GM12878 (cell line): ENCODE results near the gene SUSD2. TPM values are rescaled to one million over a fixed set of nuclear protein-coding genes. Genes with fewer than 3 reads are reported as not detected.
"Not testable (repeated sequence)": the region's sequence is repeated elsewhere in the genome, so short reads cannot be mapped to it uniquely, and the experiment has no call there.

ENCODE experiments used
- ATAC-seq: fragments of 200-7000 bp; cut with Tn5 transposase; 3 replicates; pipeline ENCODE4 v1.9.1; 2020; ENCODE audit warnings: mild to moderate bottlenecking, moderate library complexity
- BruUV-seq: library from RNA; stranded (reverse); fragments of 400-500 nt; replicated peaks from 2 replicates; lab custom pipeline; 2021; lab: Mats Ljungman, UMichigan
- CTCF ChIA-PET: fragments of 300-600 bp; sonication (Branson Sonifier 250); formaldehyde crosslinking; extraction: SDS; loops from one replicate; lab custom pipeline; 2021; ENCODE audit warnings: inconsistent platforms; lab: Yijun Ruan, JAX
- POLR2A ChIA-PET: fragments of 350-600 bp; formaldehyde crosslinking; extraction: SDS; loops from one replicate; lab custom pipeline; 2021; ENCODE audit warnings: inconsistent platforms; lab: Charles Lee
- RAD21 ChIA-PET: fragments of 300-600 bp; sonication (Branson Sonifier 250); formaldehyde crosslinking; loops from one replicate; lab custom pipeline; 2023; ENCODE audit warnings: antibody characterized with exemption; ENCODE audit not compliant: unreplicated experiment; lab: Charles Lee
- SMC1A ChIA-PET: fragments of 300-600 bp; sonication (Branson Sonifier 250); formaldehyde crosslinking; loops from one replicate; lab custom pipeline; 2023; ENCODE audit not compliant: unreplicated experiment, uncharacterized antibody; lab: Charles Lee
- DNase-seq: peaks from one replicate; pipeline ENCODE4 v3.0.0-alpha.2; 2011; ENCODE audit warnings: low read depth, low spot score
- FAIRE-seq: peaks from 3 replicates; lab custom pipeline; 2011; peaks lifted over from hg19 to GRCh38; lab: Jason Lieb, UNC
- H2AFZ ChIP-seq: 2 replicates; pipeline ENCODE4 v1.6.0; 2011; ENCODE audit warnings: low read depth, low read length, control low read depth; ENCODE audit not compliant: control insufficient read depth
- H3K27ac ChIP-seq: 2 replicates; pipeline ENCODE4 v1.5.1; 2011; ENCODE audit warnings: control low read depth; ENCODE audit not compliant: control insufficient read depth, insufficient read depth
- H3K27me3 ChIP-seq, 2 experiments: replicated peaks in 1 of 2; 2 replicates each; pipeline versions ENCODE4 v1.6.0 to v1.6.1; 2011; ENCODE audit warnings: low read length in 1 of 2; ENCODE audit not compliant: control insufficient read depth in 2 of 2, insufficient read depth in 2 of 2
- H3K36me3 ChIP-seq, 2 experiments: 2 replicates each; pipeline ENCODE4 v1.5.1; 2011; ENCODE audit warnings: low read length in 1 of 2; ENCODE audit not compliant: control insufficient read depth in 2 of 2, insufficient read depth in 2 of 2
- H3K4me1 ChIP-seq: 2 replicates; pipeline ENCODE4 v1.6.1; 2011; ENCODE audit warnings: mild to moderate bottlenecking, low read length, moderate library complexity, mixed read lengths; ENCODE audit not compliant: control insufficient read depth, insufficient read depth
- H3K4me2 ChIP-seq: 2 replicates; pipeline ENCODE4 v1.6.0; 2011; ENCODE audit warnings: control low read depth; ENCODE audit not compliant: control insufficient read depth, insufficient read depth
- H3K4me3 ChIP-seq: fragments of 200-600 bp; sonication (generic); 2 replicates; pipeline ENCODE4 v1.5.1; 2016
- H3K79me2 ChIP-seq: 2 replicates; pipeline ENCODE4 v1.6.0; 2011; ENCODE audit warnings: low read length; ENCODE audit not compliant: control insufficient read depth, insufficient read depth
- H3K9ac ChIP-seq: 2 replicates; pipeline ENCODE4 v1.8.0; 2011; ENCODE audit warnings: low read length, control low read depth, mixed read lengths; ENCODE audit not compliant: control insufficient read depth, insufficient read depth
- H3K9me3 ChIP-seq: replicated peaks from 3 replicates; pipeline ENCODE4 v1.5.1; 2011; ENCODE audit warnings: mild to moderate bottlenecking, low read length; ENCODE audit not compliant: control insufficient read depth, insufficient read depth
- H4K20me1 ChIP-seq: 2 replicates; pipeline ENCODE4 v1.6.0; 2011; ENCODE audit not compliant: control insufficient read depth, insufficient read depth
- E4F1 ChIP-seq: fragments of 450-650 bp; IDR thresholded peaks from 2 replicates; pipeline ENCODE4 v1.6.1; 2018; ENCODE audit warnings: borderline replicate concordance, mild to moderate bottlenecking; ENCODE audit not compliant: partially characterized antibody
- WGBS: methylation state at CpG from one replicate; pipeline ENCODE4 v1.1.6; 2016; ENCODE audit warnings: low lambda C conversion rate; ENCODE audit not compliant: insufficient replicate concordance, insufficient coverage; ENCODE audit errors: missing lambda C conversion rate; 5-methylcytosine and 5-hydroxymethylcytosine counted together
- in situ Hi-C: fragments of 300-500 bp; cut with MboI; formaldehyde crosslinking; loops from 9 replicates; pipeline ENCODE4 v1.14.3; 2018; ENCODE audit warnings: mixed read lengths
- intact Hi-C: fragments of 100-400 bp; cut with micrococcal nuclease; formaldehyde crosslinking; loops from one replicate; pipeline ENCODE4 v1.14.2; 2022; ENCODE audit not compliant: unreplicated experiment
- polyA plus RNA-seq, 11 experiments: library from polyadenylated mRNA; depleted of rRNA in 4 of 11; unstranded in 6 of 11; stranded (reverse) in 5 of 11; fragments of >200 nt; fragmentation: Nextera tagmentation in 4 of 11; fragmentation: Illumina TruSeq in 1 of 11; extraction: Ambion mirVana in 4 of 11; extraction: Trizol in 1 of 11; gene quantifications; 1 replicate in 1 of 11; 2 replicates in 10 of 11; pipeline versions ENCODE4 v1.2.1 to v1.2.3, GENCODE V29; 2011 to 2016; ENCODE audit warnings: inconsistent platforms in 2 of 11, missing spikeins in 2 of 11, low read depth in 1 of 11
- total RNA-seq, 4 experiments: library from RNA; depleted of rRNA in 3 of 4; stranded (reverse); fragments of >200 nt in 3 of 4; fragmentation: Illumina TruSeq in 1 of 4; extraction: Trizol in 1 of 4; gene quantifications; 2 replicates each; pipeline versions ENCODE4 v1.2.1 to v1.2.3, GENCODE V29; 2013 to 2021

SUSD2 gene
- total and polyA plus RNA-seq, 10 of the 15 experiments (the other 5 are each of a cell fraction or from before 2014, with no cell fraction given): 0.04 to 0.31 (median 0.11) TPM; not detected in 5

GRCh38 chr22:24236656-24237055 lies 55.4 kb downstream of the SUSD2 start (continued):
- TF ChIP-seq E4F1: no peak

- H3K4me2 ChIP-seq, H3K9me3 ChIP-seq, H4K20me1 ChIP-seq, H3K36me3 ChIP-seq, POLR2A ChIA-PET, FAIRE-seq, H3K27me3 ChIP-seq, H3K4me3 ChIP-seq, RAD21 ChIA-PET, DNase-seq, intact Hi-C loops, SMC1A ChIA-PET, H3K9ac ChIP-seq, H3K27ac ChIP-seq, ATAC-seq, H3K79me2 ChIP-seq, BruUV-seq, H2AFZ ChIP-seq: not testable (repeated sequence)
- 72% methylated on average over 7 of the region's 13 CpGs for WGBS
- CTCF ChIA-PET: interaction anchor here (0.8 kb wide), 1 partner anchor 283 kb away, joined by 4 read pairs; no protein-coding TSS in a partner anchor
- in situ Hi-C loops: loop anchor here (5.0 kb wide), 1 partner anchor 41 kb away; no protein-coding TSS in a partner anchor
- H3K4me1 ChIP-seq: peaks cover 12% of the 10 kb centered on the region
Measured at GRCh38 chr22:24238101-24238694, 56.9 kb downstream of the SUSD2 start.

Other genes with a start within 250 kb of the SUSD2 start
Only the 7 nearest of the 9 such genes appear.
- 1.4 and 1.7 TPM in 2 replicates for gene DDTL, start 214.6 kb upstream of the SUSD2 start, total RNA-seq (2014; rRNA removed)
- gene DDTL, start 214.6 kb upstream of the SUSD2 start, total RNA-seq (2014; rRNA removed; fragmentation: Illumina TruSeq; extraction: Trizol): not detected in 2 replicates
- gene DDTL, start 214.6 kb upstream of the SUSD2 start, total RNA-seq (2021): not detected in 2 replicates
- 0.05 TPM in 1 of 2 replicates, not detected in the other for gene DDTL, start 214.6 kb upstream of the SUSD2 start, polyA plus RNA-seq (2011; rRNA removed)
- not detected in 2 replicates for gene DDTL, start 214.6 kb upstream of the SUSD2 start, polyA plus RNA-seq (2014; fragmentation: Illumina TruSeq; extraction: Trizol)
- gene DDTL, start 214.6 kb upstream of the SUSD2 start, polyA plus RNA-seq (2014; fragmentation: Nextera tagmentation; extraction: Ambion mirVana): 1 to 10 TPM in 1 of 2 experiments, under 1 TPM in 1; 0.74 to 2.2 TPM
- 0.83 and 2.2 TPM in 2 replicates for gene DDTL, start 214.6 kb upstream of the SUSD2 start, polyA plus RNA-seq (2014; rRNA removed)
- 1 to 10 TPM; 3.8 to 4.0 TPM for gene DDTL, start 214.6 kb upstream of the SUSD2 start, polyA plus RNA-seq (2016; fragmentation: Nextera tagmentation; extraction: Ambion mirVana)
- 245 and 263 TPM in 2 replicates for gene DDT, start 207.0 kb upstream of the SUSD2 start, total RNA-seq (2014; rRNA removed)
- 55.1 and 56.5 TPM in 2 replicates for gene DDT, start 207.0 kb upstream of the SUSD2 start, total RNA-seq (2014; rRNA removed; fragmentation: Illumina TruSeq; extraction: Trizol)
- gene DDT, start 207.0 kb upstream of the SUSD2 start, total RNA-seq (2021): 177 and 181 TPM in 2 replicates
- 262 and 263 TPM in 2 replicates for gene DDT, start 207.0 kb upstream of the SUSD2 start, polyA plus RNA-seq (2011; rRNA removed)
- gene DDT, start 207.0 kb upstream of the SUSD2 start, polyA plus RNA-seq (2014; fragmentation: Illumina TruSeq; extraction: Trizol): 17.6 and 33.0 TPM in 2 replicates
- gene DDT, start 207.0 kb upstream of the SUSD2 start, polyA plus RNA-seq (2014; fragmentation: Nextera tagmentation; extraction: Ambion mirVana): 10 to 100 TPM; 25.1 to 70.2 TPM
- gene DDT, start 207.0 kb upstream of the SUSD2 start, polyA plus RNA-seq (2014; rRNA removed): 408 and 473 TPM in 2 replicates
- 100 to 1,000 TPM; 227 to 244 TPM for gene DDT, start 207.0 kb upstream of the SUSD2 start, polyA plus RNA-seq (2016; fragmentation: Nextera tagmentation; extraction: Ambion mirVana)
- gene GSTT2, start 201.4 kb upstream of the SUSD2 start, total RNA-seq (2014; rRNA removed): not detected in 2 replicates
- gene GSTT2, start 201.4 kb upstream of the SUSD2 start, total RNA-seq (2014; rRNA removed; fragmentation: Illumina TruSeq; extraction: Trizol): not detected in 2 replicates
- not detected in 2 replicates for gene GSTT2, start 201.4 kb upstream of the SUSD2 start, total RNA-seq (2021)
- not detected in 2 replicates for gene GSTT2, start 201.4 kb upstream of the SUSD2 start, polyA plus RNA-seq (2011; rRNA removed)
- gene GSTT2, start 201.4 kb upstream of the SUSD2 start, polyA plus RNA-seq (2014; fragmentation: Illumina TruSeq; extraction: Trizol): not detected in 2 replicates
- gene GSTT2, start 201.4 kb upstream of the SUSD2 start, polyA plus RNA-seq (2014; fragmentation: Nextera tagmentation; extraction: Ambion mirVana): not detected
- not detected in 2 replicates for gene GSTT2, start 201.4 kb upstream of the SUSD2 start, polyA plus RNA-seq (2014; rRNA removed)
- gene GSTT2, start 201.4 kb upstream of the SUSD2 start, polyA plus RNA-seq (2016; fragmentation: Nextera tagmentation; extraction: Ambion mirVana): not detected
- not detected in 2 replicates for gene GSTT4, start 176.0 kb upstream of the SUSD2 start, total RNA-seq (2014; rRNA removed)
- not detected in 2 replicates for gene GSTT4, start 176.0 kb upstream of the SUSD2 start, total RNA-seq (2014; rRNA removed; fragmentation: Illumina TruSeq; extraction: Trizol)
- gene GSTT4, start 176.0 kb upstream of the SUSD2 start, total RNA-seq (2021): not detected in 2 replicates
- gene GSTT4, start 176.0 kb upstream of the SUSD2 start, polyA plus RNA-seq (2011; rRNA removed): not detected in 2 replicates
- not detected in 2 replicates for gene GSTT4, start 176.0 kb upstream of the SUSD2 start, polyA plus RNA-seq (2014; fragmentation: Illumina TruSeq; extraction: Trizol)
- gene GSTT4, start 176.0 kb upstream of the SUSD2 start, polyA plus RNA-seq (2014; fragmentation: Nextera tagmentation; extraction: Ambion mirVana): not detected
- gene GSTT4, start 176.0 kb upstream of the SUSD2 start, polyA plus RNA-seq (2014; rRNA removed): not detected in 2 replicates
- gene GSTT4, start 176.0 kb upstream of the SUSD2 start, polyA plus RNA-seq (2016; fragmentation: Nextera tagmentation; extraction: Ambion mirVana): not detected
- gene CABIN1, start 170.2 kb upstream of the SUSD2 start, total RNA-seq (2014; rRNA removed): 36.1 and 39.8 TPM in 2 replicates
- 18.2 and 18.7 TPM in 2 replicates for gene CABIN1, start 170.2 kb upstream of the SUSD2 start, total RNA-seq (2014; rRNA removed; fragmentation: Illumina TruSeq; extraction: Trizol)
- 56.5 and 58.6 TPM in 2 replicates for gene CABIN1, start 170.2 kb upstream of the SUSD2 start, total RNA-seq (2021)
- gene CABIN1, start 170.2 kb upstream of the SUSD2 start, polyA plus RNA-seq (2011; rRNA removed): 4.5 and 9.4 TPM in 2 replicates
- 11.0 and 18.8 TPM in 2 replicates for gene CABIN1, start 170.2 kb upstream of the SUSD2 start, polyA plus RNA-seq (2014; fragmentation: Illumina TruSeq; extraction: Trizol)
- 1 to 10 TPM; 5.6 to 6.5 TPM for gene CABIN1, start 170.2 kb upstream of the SUSD2 start, polyA plus RNA-seq (2014; fragmentation: Nextera tagmentation; extraction: Ambion mirVana)
- 25.2 and 34.7 TPM in 2 replicates for gene CABIN1, start 170.2 kb upstream of the SUSD2 start, polyA plus RNA-seq (2014; rRNA removed)
- 10 to 100 TPM; 14.9 to 17.4 TPM for gene CABIN1, start 170.2 kb upstream of the SUSD2 start, polyA plus RNA-seq (2016; fragmentation: Nextera tagmentation; extraction: Ambion mirVana)
- gene GGT5, start 63.6 kb downstream of the SUSD2 start, total RNA-seq (2014; rRNA removed): not detected in 2 replicates
- not detected in 2 replicates for gene GGT5, start 63.6 kb downstream of the SUSD2 start, total RNA-seq (2014; rRNA removed; fragmentation: Illumina TruSeq; extraction: Trizol)
- gene GGT5, start 63.6 kb downstream of the SUSD2 start, total RNA-seq (2021): not detected in 2 replicates
- gene GGT5, start 63.6 kb downstream of the SUSD2 start, polyA plus RNA-seq (2011; rRNA removed): not detected in 2 replicates
- not detected in 2 replicates for gene GGT5, start 63.6 kb downstream of the SUSD2 start, polyA plus RNA-seq (2014; fragmentation: Illumina TruSeq; extraction: Trizol)
- not detected for gene GGT5, start 63.6 kb downstream of the SUSD2 start, polyA plus RNA-seq (2014; fragmentation: Nextera tagmentation; extraction: Ambion mirVana)
- gene GGT5, start 63.6 kb downstream of the SUSD2 start, polyA plus RNA-seq (2014; rRNA removed): not detected in 2 replicates
- under 1 TPM in 1 of 2 experiments, not detected in 1; 0.34 TPM for gene GGT5, start 63.6 kb downstream of the SUSD2 start, polyA plus RNA-seq (2016; fragmentation: Nextera tagmentation; extraction: Ambion mirVana)
- gene SPECC1L, start 89.3 kb downstream of the SUSD2 start, total RNA-seq (2014; rRNA removed): 18.8 and 21.1 TPM in 2 replicates
- gene SPECC1L, start 89.3 kb downstream of the SUSD2 start, total RNA-seq (2014; rRNA removed; fragmentation: Illumina TruSeq; extraction: Trizol): 22.6 and 23.4 TPM in 2 replicates
- 40.6 and 42.8 TPM in 2 replicates for gene SPECC1L, start 89.3 kb downstream of the SUSD2 start, total RNA-seq (2021)
- gene SPECC1L, start 89.3 kb downstream of the SUSD2 start, polyA plus RNA-seq (2011; rRNA removed): 16.4 and 17.8 TPM in 2 replicates
- gene SPECC1L, start 89.3 kb downstream of the SUSD2 start, polyA plus RNA-seq (2014; fragmentation: Illumina TruSeq; extraction: Trizol): 21.1 and 21.5 TPM in 2 replicates
- gene SPECC1L, start 89.3 kb downstream of the SUSD2 start, polyA plus RNA-seq (2014; fragmentation: Nextera tagmentation; extraction: Ambion mirVana): 1 to 10 TPM; 1.9 to 2.4 TPM
- gene SPECC1L, start 89.3 kb downstream of the SUSD2 start, polyA plus RNA-seq (2014; rRNA removed): 17.5 and 18.3 TPM in 2 replicates
- 10 to 100 TPM; 19.4 to 20.2 TPM for gene SPECC1L, start 89.3 kb downstream of the SUSD2 start, polyA plus RNA-seq (2016; fragmentation: Nextera tagmentation; extraction: Ambion mirVana)